AG10803 (cell line): ENCODE results near the gene CSF2.

Experiments used
- DNase-seq: peaks from one replicate; pipeline ENCODE4 v3.0.0; 2010; ENCODE audit warnings: low read depth
- H3K4me3 ChIP-seq: 2 replicates; pipeline ENCODE4 v1.5.1; 2011; ENCODE audit warnings: mild to moderate bottlenecking, low read length, control low read depth
- TF ChIP-seq, protein P1 (sequence below): conservative IDR thresholded peaks from 2 replicates; pipeline ENCODE4 v1.5.1; 2011; ENCODE audit warnings: mild to moderate bottlenecking, low read length, control low read depth, inconsistent platforms

CSF2 gene

DNA sequence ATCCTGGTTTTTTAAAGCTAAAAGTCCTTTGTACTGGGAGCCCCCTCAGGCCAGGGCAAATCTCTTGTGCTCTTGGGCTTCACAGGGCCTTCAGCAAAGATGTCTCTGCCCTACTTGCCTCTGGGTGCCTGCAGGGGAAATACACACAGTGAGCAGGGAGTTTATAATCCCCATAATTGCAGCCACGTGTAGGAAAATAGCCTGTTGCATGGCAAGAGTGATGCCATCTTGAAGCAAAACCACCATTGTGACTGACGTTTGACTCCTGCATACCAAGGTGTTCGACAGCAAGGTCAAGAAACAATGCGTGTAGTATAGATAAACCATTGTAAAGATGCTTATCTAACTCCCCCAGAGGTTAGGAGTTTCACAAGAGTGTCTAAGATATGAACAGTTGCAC, 24.5 kb upstream of the CSF2 start:
- TF ChIP-seq, protein P1, sequence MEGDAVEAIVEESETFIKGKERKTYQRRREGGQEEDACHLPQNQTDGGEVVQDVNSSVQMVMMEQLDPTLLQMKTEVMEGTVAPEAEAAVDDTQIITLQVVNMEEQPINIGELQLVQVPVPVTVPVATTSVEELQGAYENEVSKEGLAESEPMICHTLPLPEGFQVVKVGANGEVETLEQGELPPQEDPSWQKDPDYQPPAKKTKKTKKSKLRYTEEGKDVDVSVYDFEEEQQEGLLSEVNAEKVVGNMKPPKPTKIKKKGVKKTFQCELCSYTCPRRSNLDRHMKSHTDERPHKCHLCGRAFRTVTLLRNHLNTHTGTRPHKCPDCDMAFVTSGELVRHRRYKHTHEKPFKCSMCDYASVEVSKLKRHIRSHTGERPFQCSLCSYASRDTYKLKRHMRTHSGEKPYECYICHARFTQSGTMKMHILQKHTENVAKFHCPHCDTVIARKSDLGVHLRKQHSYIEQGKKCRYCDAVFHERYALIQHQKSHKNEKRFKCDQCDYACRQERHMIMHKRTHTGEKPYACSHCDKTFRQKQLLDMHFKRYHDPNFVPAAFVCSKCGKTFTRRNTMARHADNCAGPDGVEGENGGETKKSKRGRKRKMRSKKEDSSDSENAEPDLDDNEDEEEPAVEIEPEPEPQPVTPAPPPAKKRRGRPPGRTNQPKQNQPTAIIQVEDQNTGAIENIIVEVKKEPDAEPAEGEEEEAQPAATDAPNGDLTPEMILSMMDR: no peak
- no peak overlapping the region for H3K4me3 ChIP-seq
- no peak for DNase-seq

DNA sequence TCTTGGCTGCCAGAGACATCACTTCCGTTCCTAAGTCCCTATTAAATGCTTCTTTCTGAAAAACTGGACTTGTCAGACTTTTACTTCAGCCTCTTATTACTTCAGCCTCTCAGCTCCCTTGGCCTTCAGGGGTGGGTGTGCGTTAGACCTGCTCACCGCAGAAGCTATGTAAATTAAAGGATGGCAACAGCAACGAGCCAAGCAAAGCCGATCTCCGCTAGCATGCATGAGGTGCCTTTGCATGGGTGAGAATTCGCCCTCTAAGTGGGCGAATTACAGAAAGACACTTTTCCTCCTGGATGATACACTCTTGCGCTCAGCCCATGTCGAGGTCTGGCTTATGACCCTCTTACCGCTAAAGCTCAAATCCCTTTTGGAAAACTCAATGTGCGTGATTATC, 24.0 kb upstream of the CSF2 start:
- no peak overlapping the region for H3K4me3 ChIP-seq
- TF ChIP-seq, protein P1: no peak
- no peak for DNase-seq

DNA sequence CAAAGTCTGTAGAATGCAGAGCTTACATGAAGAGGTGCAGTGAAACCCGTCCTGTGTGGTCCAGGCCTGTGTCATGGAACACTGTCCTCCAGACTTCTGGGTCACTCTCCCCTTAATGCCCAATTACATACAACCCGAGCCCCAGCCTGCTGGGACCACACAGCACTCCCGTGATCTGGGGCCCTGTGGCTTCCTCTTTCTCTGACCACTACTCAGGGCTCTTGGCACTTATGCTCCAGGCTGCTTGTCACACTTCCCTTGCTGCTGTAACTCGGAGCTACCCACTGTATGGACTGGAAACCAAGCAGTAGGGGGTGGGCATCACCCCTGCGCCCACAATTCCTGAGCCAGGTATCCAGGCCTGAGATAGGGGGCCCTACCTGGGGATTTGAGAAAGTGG, 23.5 kb upstream of the CSF2 start:
- TF ChIP-seq, protein P1: no peak
- H3K4me3 ChIP-seq: no peak overlapping the region
- no peak for DNase-seq

DNA sequence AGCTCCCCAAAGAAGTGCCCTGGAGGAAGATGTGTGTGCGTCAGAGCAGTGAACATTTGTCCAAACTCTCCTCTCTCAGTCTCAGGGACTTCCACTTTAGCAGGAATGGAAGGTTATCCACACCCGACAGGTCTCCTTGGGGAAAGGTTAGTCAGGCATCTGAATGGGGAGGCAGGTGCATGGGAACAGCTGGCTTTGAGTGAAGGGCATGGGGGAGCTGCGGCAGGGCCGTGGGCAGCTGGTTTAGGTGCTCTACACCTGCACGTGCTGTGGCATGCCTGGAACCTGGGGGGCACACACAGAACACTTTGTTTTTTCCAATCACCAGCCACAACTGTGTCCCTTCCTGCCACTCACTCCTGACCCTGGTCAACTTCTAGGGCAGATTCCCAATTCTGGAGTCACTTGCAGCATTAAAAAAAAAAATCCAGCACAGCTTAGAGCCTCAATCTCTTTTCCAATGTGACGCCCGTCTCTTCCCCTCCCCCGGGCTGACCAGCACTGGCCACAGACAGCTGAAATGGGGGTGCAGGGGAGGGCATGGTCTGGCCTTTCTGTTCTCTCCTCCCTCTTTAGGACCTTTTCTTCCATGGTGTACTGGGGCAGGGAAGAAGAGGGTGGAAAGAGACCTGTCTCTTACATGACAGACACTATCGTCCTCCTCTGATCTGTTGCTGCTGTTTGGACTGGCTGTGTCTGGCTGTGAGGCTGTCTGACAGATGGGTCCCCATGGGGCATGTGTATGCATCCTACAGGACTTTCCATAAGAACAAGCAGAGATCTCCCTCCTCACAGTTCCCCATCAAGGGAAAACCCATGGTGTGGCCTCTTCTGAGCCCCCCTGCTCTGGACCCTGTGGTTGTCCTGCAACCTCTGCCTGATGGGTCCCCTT, 22.7 kb upstream of the CSF2 start:
- TF ChIP-seq, protein P1: no peak
- H3K4me3 ChIP-seq: no peak overlapping the region
- no peak for DNase-seq

DNA sequence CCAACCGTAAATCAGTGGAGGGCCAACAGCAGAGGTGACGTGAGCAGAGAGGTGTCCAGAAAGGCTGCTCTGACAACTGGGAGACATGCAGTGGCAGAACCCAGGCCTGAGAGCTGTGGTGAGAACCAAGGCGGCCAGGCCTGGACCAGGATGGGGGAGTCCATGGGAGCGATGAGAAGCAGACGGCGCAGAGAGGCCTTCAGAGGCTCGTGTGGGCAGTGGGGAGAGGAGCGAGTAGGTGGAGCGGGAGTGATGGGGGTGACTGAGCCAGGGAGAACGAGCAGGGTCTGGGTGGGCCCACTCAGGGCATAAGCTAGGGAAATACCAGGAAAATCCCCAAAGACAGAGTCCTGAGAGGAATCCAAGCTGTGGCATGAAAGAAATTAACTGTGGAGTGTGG, 21.1 kb upstream of the CSF2 start:
- no peak for DNase-seq
- TF ChIP-seq, protein P1: no peak
- no peak overlapping the region for H3K4me3 ChIP-seq

DNA sequence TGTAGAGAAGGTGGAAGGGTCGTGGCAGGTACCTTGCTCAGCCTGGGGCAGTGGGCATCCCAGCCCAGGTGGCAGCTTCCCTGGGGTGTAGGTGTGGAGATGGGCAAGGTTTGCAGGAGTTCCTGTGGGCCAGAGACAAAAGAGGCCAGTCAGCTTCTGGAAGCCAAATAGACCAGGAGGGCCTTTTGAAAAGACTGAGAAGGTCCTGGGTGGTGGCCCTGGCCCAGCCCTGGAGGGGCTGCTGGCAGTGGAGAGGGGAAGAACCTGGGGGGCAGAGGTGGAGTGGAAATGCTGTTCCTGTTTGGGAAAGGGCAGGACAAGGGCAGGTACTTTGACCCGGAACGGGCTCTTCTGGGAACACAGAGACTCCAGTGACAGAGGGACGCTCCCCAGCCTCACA, 20.1 kb upstream of the CSF2 start:
- no peak overlapping the region for H3K4me3 ChIP-seq
- no peak for DNase-seq
- TF ChIP-seq, protein P1: no peak

DNA sequence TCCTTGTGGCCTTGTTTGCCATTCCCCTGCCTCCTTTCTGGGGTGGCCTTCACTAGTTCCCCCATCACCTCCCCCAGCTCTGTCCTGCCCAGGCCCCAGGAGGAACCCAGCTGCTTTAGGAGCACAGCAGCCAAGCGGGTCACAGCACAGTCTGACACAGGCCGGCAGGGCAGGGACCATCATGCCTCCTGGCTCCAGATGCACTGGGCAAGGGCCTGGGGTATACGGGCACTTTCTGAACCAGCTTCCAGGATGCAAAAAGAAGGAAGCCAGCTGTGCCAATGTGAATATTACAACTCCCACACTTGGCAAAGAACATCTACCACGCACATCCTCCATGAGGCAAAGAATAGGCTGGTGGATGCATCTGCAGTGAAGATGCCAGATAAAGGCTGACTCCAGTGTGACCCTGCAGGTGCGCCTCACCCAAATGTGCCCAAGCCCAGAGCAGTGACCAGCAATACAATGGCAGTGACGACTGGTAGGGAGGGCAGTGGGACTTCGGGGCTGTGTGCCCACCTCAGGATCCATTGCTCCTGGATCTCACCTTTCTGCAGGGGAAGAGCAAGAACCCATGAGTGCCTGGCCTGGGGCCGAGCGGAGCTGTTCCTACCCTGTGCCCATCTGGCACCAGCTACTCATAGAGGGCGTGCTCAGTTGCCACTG, 19.4 kb upstream of the CSF2 start:
- TF ChIP-seq, protein P1: no peak
- no peak overlapping the region for H3K4me3 ChIP-seq
- no peak for DNase-seq
